PC-9 (cell line): Measurements from ENCODE around the gene CMTR1. TPM values are rescaled to one million over a fixed set of nuclear protein-coding genes. Genes with fewer than 3 reads are reported as not detected.

ENCODE experiments used
- BruUV-seq: library from RNA; stranded (reverse); fragments of 400-500 nt; replicated peaks from 2 replicates; lab custom pipeline; 2021; lab: Mats Ljungman, UMichigan
- CTCF ChIA-PET: fragments of 300-600 bp; sonication (Branson Sonifier 250); formaldehyde crosslinking; loops from one replicate; lab custom pipeline; 2022; ENCODE audit warnings: antibody characterized with exemption; lab: Charles Lee
- POLR2A ChIA-PET: fragments of 300-600 bp; sonication (Branson Sonifier 250); formaldehyde crosslinking; loops from one replicate; lab custom pipeline; 2022; ENCODE audit warnings: antibody characterized with exemption; ENCODE audit not compliant: unreplicated experiment; lab: Charles Lee
- DNase-seq, 2 experiments: peaks; one replicate each; pipeline versions ENCODE4 v3.0.0 to v3.0.0-alpha.2; 2015 to 2022; ENCODE audit warnings: mixed read lengths in 1 of 2
- H2AFZ ChIP-seq: fragments of 200-600 bp; sonication (generic); 2 replicates; pipeline ENCODE4 v1.8.1; 2017; ENCODE audit warnings: antibody characterized with exemption
- H3F3A ChIP-seq: fragments of 200-600 bp; sonication (generic); 2 replicates; pipeline ENCODE4 v1.8.1; 2017; ENCODE audit warnings: antibody characterized with exemption, mild to moderate bottlenecking, low read depth; ENCODE audit not compliant: insufficient read depth
- H3K27ac ChIP-seq: fragments of 200-600 bp; sonication (generic); 2 replicates; pipeline ENCODE4 v1.6.1; 2016; ENCODE audit warnings: mixed run types
- H3K27me3 ChIP-seq: fragments of 200-600 bp; sonication (generic); 2 replicates; pipeline ENCODE4 v1.6.1; 2016; ENCODE audit warnings: low read depth, mixed run types; ENCODE audit not compliant: insufficient read depth
- H3K36me3 ChIP-seq: fragments of 200-600 bp; sonication (generic); 2 replicates; pipeline ENCODE4 v1.6.1; 2016; ENCODE audit warnings: low read depth, mixed run types
- H3K4me1 ChIP-seq: fragments of 200-600 bp; sonication (generic); replicated peaks from 2 replicates; pipeline ENCODE4 v1.6.1; 2016; ENCODE audit warnings: mixed run types; ENCODE audit not compliant: insufficient read depth
- H3K4me2 ChIP-seq: fragments of 200-600 bp; sonication (generic); 2 replicates; pipeline ENCODE4 v1.6.1; 2017; ENCODE audit warnings: mixed run types
- H3K4me3 ChIP-seq: fragments of 200-600 bp; sonication (generic); 2 replicates; pipeline ENCODE4 v1.6.1; 2016; ENCODE audit warnings: mixed run types
- H3K79me2 ChIP-seq: fragments of 200-600 bp; sonication (generic); 2 replicates; pipeline ENCODE4 v1.6.1; 2017; ENCODE audit warnings: low read depth, mixed run types
- H3K9me2 ChIP-seq: fragments of 200-600 bp; sonication (generic); 2 replicates; pipeline ENCODE4 v1.8.1; 2017; ENCODE audit warnings: mild to moderate bottlenecking; ENCODE audit not compliant: insufficient read depth
- H3K9me3 ChIP-seq: fragments of 200-600 bp; sonication (generic); 2 replicates; pipeline ENCODE4 v1.8.1; 2016; ENCODE audit warnings: low read depth; ENCODE audit not compliant: insufficient read depth
- H4K20me1 ChIP-seq: fragments of 200-600 bp; sonication (generic); 2 replicates; pipeline ENCODE4 v1.8.1; 2017; ENCODE audit not compliant: insufficient read depth
- CTCF ChIP-seq: fragments of 200-600 bp; sonication (generic); conservative IDR thresholded peaks from 2 replicates; pipeline ENCODE4 v1.6.1; 2017; ENCODE audit warnings: mixed run types, antibody characterized with exemption, mild to moderate bottlenecking, moderate library complexity
- EZH2 ChIP-seq: fragments of 200-600 bp; sonication (generic); IDR thresholded peaks from 2 replicates; pipeline ENCODE4 v1.8.0; 2017; ENCODE audit warnings: antibody characterized with exemption, low read depth
- intact Hi-C: fragments of 100-400 bp; cut with micrococcal nuclease; formaldehyde crosslinking; loops from one replicate; pipeline ENCODE4 v1.10.0; 2022; ENCODE audit not compliant: unreplicated experiment
- total RNA-seq: library from RNA; stranded (reverse); gene quantifications from 2 replicates; pipeline ENCODE4 v1.2.3, GENCODE V29; 2021

The CMTR1 gene
- total RNA-seq, 1 experiment from 2014 or later, result 28.3 TPM

- H3K27me3 ChIP-seq, result no peaks in the 10 kb centered on the region
- H3K4me1 ChIP-seq, result no peaks in the 10 kb centered on the region
- H4K20me1 ChIP-seq, result no peaks in the 10 kb centered on the region; the same call in 1 of the 2 replicates
- no peak for DNase-seq
- H3K36me3 ChIP-seq, result peaks cover 8% of the 10 kb centered on the region
- peaks cover 9% of the 10 kb centered on the region; the same call in 1 of the 2 replicates for H3K9me3 ChIP-seq
- ChIA-PET POLR2A (no interaction called here), CTCF (no interaction called here)
- H3K4me2 ChIP-seq, result no peak overlapping the region
- no peaks in the 10 kb centered on the region for H3F3A ChIP-seq
- BruUV-seq, result no TSS peak
- TF ChIP-seq CTCF, result no peak
- no peak for TF ChIP-seq EZH2
- no peaks in the 10 kb centered on the region for H3K79me2 ChIP-seq
- no peak overlapping the region for H3K4me3 ChIP-seq
- intact Hi-C loops, result no loop called here
- H3K9me2 ChIP-seq, result no peaks in the 10 kb centered on the region
- H2AFZ ChIP-seq, result no peak overlapping the region
- H3K27ac ChIP-seq, result no peak overlapping the region
These were observed 34.7 kb downstream of the CMTR1 start for GRCh38 chr6:37467718-37468117.

GRCh38 chr6:37473364-37474095 is 40.5 kb downstream of the CMTR1 start:
- Histone ChIP-seq H3K4me2 (no peak overlapping the region), H3K9me3 (no peaks in the 10 kb centered on the region), H3K9me2 (no peaks in the 10 kb centered on the region), H3K27ac (no peak overlapping the region), H2AFZ (no peak overlapping the region), H3F3A (no peaks in the 10 kb centered on the region; the same call in 1 of the 2 replicates), H3K4me1 (no peaks in the 10 kb centered on the region), H3K79me2 (no peaks in the 10 kb centered on the region), H3K36me3 (peaks cover 2% of the 10 kb centered on the region; the same call in 1 of the 2 replicates), H4K20me1 (peaks cover 3% of the 10 kb centered on the region; the same call in 1 of the 2 replicates), H3K27me3 (no peaks in the 10 kb centered on the region), H3K4me3 (no peak overlapping the region)
- ChIA-PET CTCF (no interaction called here), POLR2A (interaction anchor here (0.6 kb wide), 2 partner anchors 40 to 435 kb away, joined by 4 to 7 read pairs; partner anchors contain the start of gene CMTR1)
- intact Hi-C loops, result no loop called here
- TF ChIP-seq EZH2 (no peak), CTCF (no peak)
- no TSS peak for BruUV-seq
- peak in 1 of 2 experiments; percentile 41 for DNase-seq

GRCh38 chr6:37474316-37474715 is 41.3 kb downstream of the CMTR1 start:
- Histone ChIP-seq H4K20me1 (peaks cover 3% of the 10 kb centered on the region; the same call in 1 of the 2 replicates), H3K4me3 (no peak overlapping the region), H3K27ac (no peak overlapping the region), H3K9me2 (no peaks in the 10 kb centered on the region), H3K36me3 (peaks cover 9% of the 10 kb centered on the region; the same call in 1 of the 2 replicates), H3K4me2 (no peak overlapping the region), H2AFZ (no peak overlapping the region), H3K79me2 (no peaks in the 10 kb centered on the region), H3F3A (no peaks in the 10 kb centered on the region; the same call in 1 of the 2 replicates), H3K9me3 (no peaks in the 10 kb centered on the region), H3K4me1 (no peaks in the 10 kb centered on the region), H3K27me3 (no peaks in the 10 kb centered on the region)
- intact Hi-C loops, result no loop called here
- TF ChIP-seq CTCF (no peak), EZH2 (no peak)
- no TSS peak for BruUV-seq
- POLR2A ChIA-PET, result interaction anchor here (0.6 kb wide), 1 partner anchor 28 kb away, joined by 10 read pairs; no protein-coding TSS in a partner anchor
- no peak for DNase-seq
- CTCF ChIA-PET, result no interaction called here
